Measurements from ENCODE around the gene CCL11.

- no peak for TF ChIP-seq CTCF (IDR thresholded peaks at IDR 0.05)
- no peak for TF ChIP-seq POLR2A (IDR thresholded peaks at IDR 0.05)
Observed at GRCh38 chr17:34308371-34308770, 22.8 kb downstream of the CCL11 start.

Measured in esophagus squamous epithelium (tissue), 4 donors.